B cell (primary cell): ENCODE measurements around the gene ARHGAP40. TPM values are rescaled to one million over a fixed set of nuclear protein-coding genes. Genes with fewer than 3 reads are reported as not detected.

ENCODE experiments used
- ATAC-seq: fragments of 200-7000 bp; cut with Tn5 transposase; one replicate; pipeline ENCODE4 v1.10.0; 2021; ENCODE audit warnings: low read depth, mild to moderate bottlenecking, moderate number of reproducible peaks, moderate library complexity
- CTCF ChIA-PET: fragments of 350-600 bp; sonication (Branson Sonifier 250); formaldehyde crosslinking; loops from one replicate; lab custom pipeline; 2021; ENCODE audit warnings: antibody characterized with exemption, inconsistent platforms; lab: Charles Lee
- POLR2A ChIA-PET: fragments of 350-600 bp; sonication (Branson Sonifier 250); formaldehyde crosslinking; loops from one replicate; lab custom pipeline; 2021; ENCODE audit warnings: antibody characterized with exemption; lab: Charles Lee
- DNase-seq: peaks from one replicate; pipeline ENCODE4 v3.0.0; 2013
- H2AFZ ChIP-seq: 2 replicates; pipeline ENCODE4 v1.6.1; 2012; ENCODE audit warnings: mild to moderate bottlenecking, low read depth, low read length; ENCODE audit not compliant: insufficient read depth, poor library complexity, severe bottlenecking
- H3K27ac ChIP-seq, 2 donors: 1 replicate in 1 of 2; 2 replicates in 1 of 2; pipeline ENCODE4 v1.5.1; 2012 to 2013; ENCODE audit warnings: low read length in 2 of 2, mild to moderate bottlenecking in 2 of 2, moderate library complexity in 1 of 2
- H3K27me3 ChIP-seq, 4 experiments: fragments of 200-600 bp in 1 of 4; sonication (generic) in 1 of 4; replicated peaks in 1 of 4; 1 replicate in 2 of 4; 2 replicates in 2 of 4; pipeline versions ENCODE4 v1.6.1 to v1.7.0; 2013 to 2016; ENCODE audit warnings: low read length in 3 of 4, mild to moderate bottlenecking in 2 of 4, mixed read lengths in 1 of 4, moderate library complexity in 1 of 4; ENCODE audit not compliant: insufficient read depth in 4 of 4, control insufficient read depth in 3 of 4; ENCODE audit errors: control extremely low read depth in 1 of 4
- H3K36me3 ChIP-seq, 2 experiments: replicated peaks in 1 of 2; 1 replicate in 1 of 2; 2 replicates in 1 of 2; pipeline versions ENCODE4 v1.6.1 to v1.7.1; 2013; ENCODE audit warnings: low read length in 1 of 2; ENCODE audit not compliant: insufficient read depth in 2 of 2, control insufficient read depth in 1 of 2; ENCODE audit errors: control extremely low read depth in 1 of 2, extremely low read depth in 1 of 2
- H3K4me1 ChIP-seq, 2 donors: fragments of 200-600 bp in 1 of 2; sonication (generic) in 1 of 2; 1 replicate in 1 of 2; 2 replicates in 1 of 2; pipeline versions ENCODE4 v1.5.1 to v1.6.1; 2013 to 2017; ENCODE audit warnings: low read length in 2 of 2; ENCODE audit not compliant: control insufficient read depth in 2 of 2, insufficient read depth in 2 of 2
- H3K4me2 ChIP-seq: replicated peaks from 2 replicates; pipeline ENCODE3; 2012; ENCODE audit warnings: mild to moderate bottlenecking, low read depth, low read length; ENCODE audit not compliant: poor library complexity, severe bottlenecking
- H3K4me3 ChIP-seq, 5 experiments: fragments of 200-600 bp in 1 of 5; sonication (generic) in 1 of 5; 1 replicate in 3 of 5; 2 replicates in 2 of 5; pipeline versions ENCODE4 v1.5.1 to v1.7.0; 2011 to 2016; ENCODE audit warnings: low read length in 4 of 5, mild to moderate bottlenecking in 4 of 5, low read depth in 2 of 5, control low read depth in 1 of 5, moderate library complexity in 1 of 5; ENCODE audit not compliant: insufficient read depth in 1 of 5; ENCODE audit errors: control extremely low read depth in 1 of 5, extremely low read depth in 1 of 5
- H3K79me2 ChIP-seq: fragments of 200-600 bp; sonication (generic); one replicate; pipeline ENCODE4 v1.6.0; 2016; ENCODE audit warnings: low read length; ENCODE audit not compliant: control insufficient read depth, insufficient read depth
- H3K9ac ChIP-seq: fragments of 200-600 bp; sonication (generic); 2 replicates; pipeline ENCODE4 v1.6.1; 2017; ENCODE audit warnings: mild to moderate bottlenecking, low read length, moderate library complexity
- H3K9me3 ChIP-seq, 3 donors: one replicate each; pipeline versions ENCODE4 v1.6.1 to v1.7.1; 2013; ENCODE audit warnings: low read length in 2 of 3; ENCODE audit not compliant: control insufficient read depth in 2 of 3, insufficient read depth in 1 of 3; ENCODE audit errors: control extremely low read depth in 1 of 3
- H4K20me1 ChIP-seq: 2 replicates; pipeline ENCODE4 v1.6.0; 2012; ENCODE audit warnings: mild to moderate bottlenecking, low read length; ENCODE audit not compliant: insufficient read depth, control insufficient read depth, poor library complexity, severe bottlenecking
- H3K27ac Mint-ChIP-seq: one replicate; pipeline ENCODE4 v1.8.0; 2021; ENCODE audit warnings: mixed read lengths
- H3K27me3 Mint-ChIP-seq: one replicate; pipeline ENCODE4 v1.8.0; 2021; ENCODE audit warnings: mixed read lengths
- H3K4me1 Mint-ChIP-seq: one replicate; pipeline ENCODE4 v1.8.0; 2021; ENCODE audit warnings: mixed read lengths
- H3K4me3 Mint-ChIP-seq: one replicate; pipeline ENCODE4 v1.8.0; 2021; ENCODE audit warnings: mixed read lengths
- H3K9me3 Mint-ChIP-seq: one replicate; pipeline ENCODE4 v1.8.0; 2022; ENCODE audit warnings: mixed read lengths; ENCODE audit not compliant: insufficient read depth
- EZH2 ChIP-seq: IDR thresholded peaks from 2 replicates; pipeline ENCODE4 v1.6.1; 2012; ENCODE audit warnings: borderline replicate concordance, low read depth, mild to moderate bottlenecking, moderate library complexity, low read length; ENCODE audit not compliant: insufficient read depth, poor library complexity, severe bottlenecking
- WGBS: methylation state at CpG from one replicate; pipeline ENCODE4 v1.1.5; 2013; ENCODE audit warnings: missing lambda C conversion rate; ENCODE audit not compliant: insufficient coverage; 5-methylcytosine and 5-hydroxymethylcytosine counted together
- intact Hi-C: fragments of 100-400 bp; cut with micrococcal nuclease; formaldehyde crosslinking; loops from one replicate; pipeline ENCODE4 v1.10.0; 2022
- polyA minus RNA-seq: library from RNA; depleted of rRNA, polyadenylated mRNA; stranded (reverse); fragments of >200 nt; gene quantifications from 2 replicates; pipeline ENCODE4 v1.2.3, GENCODE V29; 2012
- polyA plus RNA-seq: library from polyadenylated mRNA; depleted of rRNA; stranded (reverse); fragments of >200 nt; gene quantifications from 2 replicates; pipeline ENCODE4 v1.2.3, GENCODE V29; 2012
- total RNA-seq, 2 donors: library from RNA; stranded (reverse); fragments of 120-200 nt in 1 of 2; gene quantifications; 1 replicate in 1 of 2; 2 replicates in 1 of 2; pipeline versions ENCODE4 v1.2.3 to v1.2.4, GENCODE V29; 2013 to 2022
- TF ChIP-seq, protein P1 (sequence below): fragments of 200-600 bp; IDR thresholded peaks from one replicate; pipeline ENCODE4 v1.8.0; 2022; ENCODE audit warnings: antibody characterized with exemption, mild to moderate bottlenecking

ARHGAP40 gene
- not detected in 2 replicates for total RNA-seq
- not detected for total RNA-seq (2013)
- not detected in 2 replicates for polyA plus RNA-seq
- polyA minus RNA-seq, result not detected in 2 replicates

- no peak within 1 kb of the TSS for H3K4me2 ChIP-seq
- peaks cover 0 to 32% (median 16%) of the 10 kb centered on the region in 4 experiments for H3K27me3 ChIP-seq
- H3K4me1 Mint-ChIP-seq, result peaks cover 8% of the 10 kb centered on the region
- peaks cover 0 to 5% (median 0%) of the 10 kb centered on the region in 3 donors for H3K9me3 ChIP-seq
- DNase-seq, result no peak
- no peaks in the 10 kb centered on the region for H3K9me3 Mint-ChIP-seq
- no peak within 1 kb of the TSS for H3K4me3 ChIP-seq
- H2AFZ ChIP-seq, result no peak within 1 kb of the TSS
- H3K27ac Mint-ChIP-seq, result no peak within 1 kb of the TSS
- H3K27me3 Mint-ChIP-seq, result peaks cover 68% of the 10 kb centered on the region
- no peak within 1 kb of the TSS for H3K4me3 Mint-ChIP-seq
- H4K20me1 ChIP-seq, result no peaks in the 10 kb centered on the region
- WGBS, result 12% methylated on average over 39 of the region's 42 CpGs
- TF ChIP-seq, protein P1, sequence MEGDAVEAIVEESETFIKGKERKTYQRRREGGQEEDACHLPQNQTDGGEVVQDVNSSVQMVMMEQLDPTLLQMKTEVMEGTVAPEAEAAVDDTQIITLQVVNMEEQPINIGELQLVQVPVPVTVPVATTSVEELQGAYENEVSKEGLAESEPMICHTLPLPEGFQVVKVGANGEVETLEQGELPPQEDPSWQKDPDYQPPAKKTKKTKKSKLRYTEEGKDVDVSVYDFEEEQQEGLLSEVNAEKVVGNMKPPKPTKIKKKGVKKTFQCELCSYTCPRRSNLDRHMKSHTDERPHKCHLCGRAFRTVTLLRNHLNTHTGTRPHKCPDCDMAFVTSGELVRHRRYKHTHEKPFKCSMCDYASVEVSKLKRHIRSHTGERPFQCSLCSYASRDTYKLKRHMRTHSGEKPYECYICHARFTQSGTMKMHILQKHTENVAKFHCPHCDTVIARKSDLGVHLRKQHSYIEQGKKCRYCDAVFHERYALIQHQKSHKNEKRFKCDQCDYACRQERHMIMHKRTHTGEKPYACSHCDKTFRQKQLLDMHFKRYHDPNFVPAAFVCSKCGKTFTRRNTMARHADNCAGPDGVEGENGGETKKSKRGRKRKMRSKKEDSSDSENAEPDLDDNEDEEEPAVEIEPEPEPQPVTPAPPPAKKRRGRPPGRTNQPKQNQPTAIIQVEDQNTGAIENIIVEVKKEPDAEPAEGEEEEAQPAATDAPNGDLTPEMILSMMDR, result no peak
- TF ChIP-seq EZH2, result no peak
- no peaks in the 10 kb centered on the region for H3K79me2 ChIP-seq
- H3K4me1 ChIP-seq, result peaks cover 5 to 9% of the 10 kb centered on the region in 2 donors
- no peak within 1 kb of the TSS for H3K27ac ChIP-seq
- no peak within 1 kb of the TSS for H3K9ac ChIP-seq
- no peaks in the 10 kb centered on the region for H3K36me3 ChIP-seq
- intact Hi-C loops, result no loop called here
- CTCF ChIA-PET, result no interaction called here
- POLR2A ChIA-PET, result no interaction called here
- no peak for ATAC-seq
These were observed at the start of gene ARHGAP40 for GRCh38 chr20:38601216-38602184. TSS of gene ARHGAP40 (plus strand) at chr20:38601809.

GRCh38 chr20:38554986-38555385, 46.6 kb upstream of the ARHGAP40 start:
- H3K27me3 ChIP-seq, result no peaks in the 10 kb centered on the region
- H2AFZ ChIP-seq, result no peak overlapping the region
- intact Hi-C loops, result no loop called here
- Mint-ChIP-seq H3K4me3 (no peak overlapping the region), H3K9me3 (no peaks in the 10 kb centered on the region), H3K27me3 (no peaks in the 10 kb centered on the region), H3K4me1 (no peaks in the 10 kb centered on the region), H3K27ac (no peak overlapping the region)
- H3K4me3 ChIP-seq, result no peak overlapping the region
- no peak overlapping the region for H3K4me2 ChIP-seq
- H3K79me2 ChIP-seq, result no peaks in the 10 kb centered on the region
- H4K20me1 ChIP-seq, result no peaks in the 10 kb centered on the region
- H3K4me1 ChIP-seq, result no peaks in the 10 kb centered on the region
- CTCF ChIA-PET, result no interaction called here
- no peak overlapping the region for H3K27ac ChIP-seq
- TF ChIP-seq, protein P1, result no peak
- TF ChIP-seq EZH2, result no peak
- ATAC-seq, result no peak
- H3K9me3 ChIP-seq, result no peaks in the 10 kb centered on the region
- no peak overlapping the region for H3K9ac ChIP-seq
- POLR2A ChIA-PET, result no interaction called here
- peaks cover 18 to 91% of the 10 kb centered on the region in 2 experiments for H3K36me3 ChIP-seq
- no peak for DNase-seq
- 100% methylated on average over 1 of the region's 2 CpGs for WGBS
